Measurements from ENCODE around the gene PPP3R2.

The PPP3R2 gene

GRCh38 chr9:101578378-101578777, 16.4 kb downstream of the PPP3R2 start:
- TF ChIP-seq CTCF (IDR thresholded peaks at IDR 0.05; ENCODE audit: borderline replicate concordance, extremely low read depth, low read length, poor library complexity, severe bottlenecking) (no peak), EZH2 (IDR thresholded peaks at IDR 0.05; ENCODE audit: borderline replicate concordance, low read depth, low read length, severe bottlenecking) (no peak)

GRCh38 chr9:101574731-101575333, 19.9 kb downstream of the PPP3R2 start:
- ATAC-seq (ENCODE audit: insufficient read depth, low read depth) (no peak), DNase-seq (no peak)
- Histone ChIP-seq H3K4me3 (ENCODE audit: low read depth in 1 of 2, low read length in 2 of 2) (no peak overlapping the region), H3K4me2 (ENCODE audit: insufficient read depth, low read length) (no peak overlapping the region), H3K36me3 (ENCODE audit: insufficient read depth, low read length) (no peaks in the 10 kb centered on the region), H3K27ac (ENCODE audit: low read length) (no peak overlapping the region), H3K79me2 (ENCODE audit: insufficient read depth, low read length) (no peaks in the 10 kb centered on the region), H2AFZ (ENCODE audit: low read depth, low read length) (no peak overlapping the region), H3K27me3 (ENCODE audit: insufficient read depth, low read length, poor library complexity) (no peaks in the 10 kb centered on the region), H3K9ac (ENCODE audit: low read depth, low read length) (no peak overlapping the region), H4K20me1 (ENCODE audit: insufficient read depth, low read length) (no peaks in the 10 kb centered on the region), H3K4me1 (ENCODE audit: insufficient read depth, low read length) (no peaks in the 10 kb centered on the region), H3K9me3 (ENCODE audit: insufficient read depth, low read length, severe bottlenecking) (no peaks in the 10 kb centered on the region)
- TF ChIP-seq EZH2 (IDR thresholded peaks at IDR 0.05; ENCODE audit: borderline replicate concordance, low read depth, low read length, severe bottlenecking) (no peak), CTCF (IDR thresholded peaks at IDR 0.05; ENCODE audit: borderline replicate concordance, extremely low read depth, low read length, poor library complexity, severe bottlenecking) (no peak)

More at GRCh38 chr9:101578378-101578777, 16.4 kb downstream of the PPP3R2 start:
- Histone ChIP-seq H3K4me1 (ENCODE audit: insufficient read depth, low read length) (no peaks in the 10 kb centered on the region), H3K27ac (ENCODE audit: low read length) (no peak overlapping the region), H4K20me1 (ENCODE audit: insufficient read depth, low read length) (no peaks in the 10 kb centered on the region), H3K4me3 (ENCODE audit: low read depth in 1 of 2, low read length in 2 of 2) (no peak overlapping the region), H3K9ac (ENCODE audit: low read depth, low read length) (no peak overlapping the region), H3K36me3 (ENCODE audit: insufficient read depth, low read length) (no peaks in the 10 kb centered on the region), H3K9me3 (ENCODE audit: insufficient read depth, low read length, severe bottlenecking) (no peaks in the 10 kb centered on the region), H3K79me2 (ENCODE audit: insufficient read depth, low read length) (no peaks in the 10 kb centered on the region), H3K27me3 (ENCODE audit: insufficient read depth, low read length, poor library complexity) (no peaks in the 10 kb centered on the region), H3K4me2 (ENCODE audit: insufficient read depth, low read length) (no peak overlapping the region), H2AFZ (ENCODE audit: low read depth, low read length) (no peak overlapping the region)
- ATAC-seq (ENCODE audit: insufficient read depth, low read depth) (no peak), DNase-seq (no peak)

GRCh38 chr9:101572316-101572715, 22.5 kb downstream of the PPP3R2 start:
- no peaks in the 10 kb centered on the region for H3K27me3 ChIP-seq (ENCODE audit: insufficient read depth, low read length, poor library complexity)
- no peaks in the 10 kb centered on the region for H3K9me3 ChIP-seq (ENCODE audit: insufficient read depth, low read length, severe bottlenecking)
- TF ChIP-seq CTCF (IDR thresholded peaks at IDR 0.05; ENCODE audit: borderline replicate concordance, extremely low read depth, low read length, poor library complexity, severe bottlenecking): no peak
- no peak for TF ChIP-seq EZH2 (IDR thresholded peaks at IDR 0.05; ENCODE audit: borderline replicate concordance, low read depth, low read length, severe bottlenecking)
- H3K9ac ChIP-seq (ENCODE audit: low read depth, low read length): no peak overlapping the region
- no peak overlapping the region for H2AFZ ChIP-seq (ENCODE audit: low read depth, low read length)
- peaks cover 8% of the 10 kb centered on the region; the same call in 1 of the 2 replicates for H3K36me3 ChIP-seq (ENCODE audit: insufficient read depth, low read length)
- H3K4me1 ChIP-seq (ENCODE audit: insufficient read depth, low read length): no peaks in the 10 kb centered on the region
- no peaks in the 10 kb centered on the region for H4K20me1 ChIP-seq (ENCODE audit: insufficient read depth, low read length)
- H3K4me3 ChIP-seq (ENCODE audit: low read depth in 1 of 2, low read length in 2 of 2): no peak overlapping the region
- H3K27ac ChIP-seq (ENCODE audit: low read length): no peak overlapping the region
- H3K4me2 ChIP-seq (ENCODE audit: insufficient read depth, low read length): no peak overlapping the region
- no peaks in the 10 kb centered on the region for H3K79me2 ChIP-seq (ENCODE audit: insufficient read depth, low read length)
- DNase-seq (no peak), ATAC-seq (ENCODE audit: insufficient read depth, low read depth) (no peak)

Measured in DND-41 (cell line).